Left ventricle myocardium superior (tissue), 1 donor: Measurements from ENCODE around the gene MRPS18B. TPM values are rescaled to one million over a fixed set of nuclear protein-coding genes. Genes with fewer than 3 reads are reported as not detected.
"Not testable (repeated sequence)": the region's sequence is repeated elsewhere in the genome, so short reads cannot be mapped to it uniquely, and the experiment has no call there.

ENCODE experiments used
- ATAC-seq: fragments of 200-7000 bp; cut with Tn5 transposase; one replicate; pipeline ENCODE4 v1.9.1; 2020; ENCODE audit warnings: mild to moderate bottlenecking, moderate library complexity
- DNase-seq: peaks from one replicate; pipeline ENCODE4 v3.0.0-alpha.2; 2020
- intact Hi-C: fragments of 100-400 bp; cut with micrococcal nuclease; formaldehyde crosslinking; loops from one replicate; pipeline ENCODE4 v1.11.0; 2022
- total RNA-seq: library from RNA; stranded (reverse); fragmentation: NEBNext Ultra II Directional; extraction: Animal tissue kit (Norgen Biotek cat#: 25700); gene quantifications from one replicate; pipeline ENCODE4 v1.2.1, GENCODE V29; 2021
- donor health status: DM: no; HTN: yes; CAD: no; lungs with severe emphysema.

Gene MRPS18B
- total RNA-seq, 1 donor from 2014 or later = 129 TPM

DNA sequence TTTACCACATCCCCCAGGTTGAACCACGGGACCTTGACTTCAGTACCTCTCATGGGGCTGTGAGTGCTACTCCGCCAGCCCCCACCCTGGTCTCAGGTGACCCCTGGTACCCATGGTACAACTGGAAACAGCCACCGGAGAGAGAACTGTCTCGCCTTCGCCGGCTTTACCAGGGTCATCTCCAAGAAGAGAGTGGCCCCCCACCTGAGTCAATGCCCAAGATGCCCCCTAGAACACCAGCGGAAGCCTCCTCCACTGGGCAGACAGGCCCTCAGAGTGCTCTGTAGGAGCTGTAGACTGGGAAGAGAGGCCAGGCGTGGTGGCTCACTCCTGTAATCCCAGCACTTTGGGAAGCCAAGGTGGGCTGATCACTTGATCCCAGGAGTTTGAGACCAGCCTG is 7.9 kb downstream of the MRPS18B start:
- no peak for DNase-seq
- intact Hi-C loops = no loop called here
- no peak for ATAC-seq

DNA sequence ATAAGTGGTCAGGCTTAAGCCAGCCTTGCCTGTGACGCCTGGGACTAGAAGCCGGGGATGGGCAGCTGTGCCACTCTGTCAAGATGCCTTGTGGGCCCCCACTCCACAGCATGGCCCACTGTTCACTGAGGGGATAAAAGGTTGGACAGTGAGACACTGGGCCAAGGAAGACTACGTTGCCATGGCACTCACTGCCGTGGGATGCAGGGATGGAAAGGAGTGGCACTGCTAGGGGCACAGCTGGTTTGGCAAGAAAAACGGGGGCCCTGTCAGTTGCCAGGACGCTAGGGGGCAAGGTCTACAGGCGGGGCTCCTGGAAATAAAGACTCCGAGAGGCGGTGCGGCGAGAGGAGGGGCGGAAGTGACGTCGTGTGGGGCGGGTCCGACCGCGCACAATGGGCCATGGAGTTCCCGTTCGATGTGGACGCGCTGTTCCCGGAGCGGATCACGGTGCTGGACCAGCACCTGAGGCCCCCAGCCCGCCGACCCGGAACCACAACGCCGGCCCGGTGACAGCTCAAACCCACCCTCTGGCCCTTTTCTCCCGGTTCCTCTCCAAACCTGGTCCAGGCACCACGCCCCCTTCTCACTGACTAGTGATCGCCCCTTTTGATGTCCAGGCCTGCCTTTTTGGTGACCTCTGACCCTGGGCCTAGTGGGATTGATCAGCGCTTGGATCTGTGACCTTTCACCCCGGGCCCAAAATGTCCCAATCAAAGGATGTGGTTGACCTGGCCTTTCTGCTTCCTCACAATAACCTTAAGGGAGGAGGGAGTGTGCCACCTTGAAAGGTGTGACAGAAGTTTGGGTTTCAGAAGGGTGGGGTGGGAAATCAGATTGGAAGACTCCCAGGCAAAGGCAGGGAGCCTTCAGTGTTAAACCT is 9.1 kb downstream of the MRPS18B start, which contains the start of gene ATAT1:
Gene ATAT1 (plus strand): TSS at position 391 of the 883 bp plus-strand sequence.
- ATAC-seq = peak; percentile 96
- DNase-seq = peak; percentile 93
- intact Hi-C loops = no loop called here

DNA sequence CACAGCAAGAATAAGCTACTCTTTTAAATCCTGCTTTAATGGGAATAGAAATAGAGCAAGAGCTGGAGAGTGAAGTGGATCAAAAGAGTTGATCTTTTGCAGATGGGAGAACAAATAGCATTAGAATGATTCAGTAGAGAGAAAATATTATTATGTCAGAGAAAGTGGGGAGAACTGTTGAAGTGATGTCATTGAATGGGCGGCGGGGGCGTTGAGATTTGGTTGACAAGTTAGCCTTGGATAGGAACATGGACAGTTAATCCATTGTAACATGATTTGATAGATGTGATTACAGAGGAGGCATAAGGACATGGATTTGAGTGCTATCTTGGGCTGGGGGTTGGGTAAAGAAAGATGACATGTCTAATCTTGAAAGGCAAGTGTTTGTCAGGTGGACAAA is 18.2 kb downstream of the MRPS18B start:
- intact Hi-C loops = no loop called here
- ATAC-seq (no peak), DNase-seq (no peak)

DNA sequence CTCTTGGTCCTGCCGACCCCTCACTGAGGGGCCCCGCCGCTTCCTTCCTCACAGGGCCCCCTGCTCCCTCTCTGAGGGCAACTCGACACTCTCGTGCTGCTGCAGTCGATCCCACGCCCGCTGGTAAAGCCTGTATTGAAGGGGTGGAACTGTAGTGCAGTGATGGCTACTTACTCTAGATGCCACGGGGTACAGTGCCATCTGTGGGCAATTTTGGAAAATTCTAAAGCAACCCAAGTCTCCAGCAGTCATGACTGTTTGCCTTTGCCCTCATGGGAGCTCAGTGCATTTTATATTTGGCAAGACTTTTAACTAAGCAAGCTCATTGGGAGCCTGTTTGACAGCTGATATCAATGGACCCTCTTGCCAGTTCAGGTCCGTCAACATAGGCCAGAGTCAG is 22.8 kb downstream of the MRPS18B start:
- no peak for DNase-seq
- no peak for ATAC-seq
- intact Hi-C loops = no loop called here

DNA sequence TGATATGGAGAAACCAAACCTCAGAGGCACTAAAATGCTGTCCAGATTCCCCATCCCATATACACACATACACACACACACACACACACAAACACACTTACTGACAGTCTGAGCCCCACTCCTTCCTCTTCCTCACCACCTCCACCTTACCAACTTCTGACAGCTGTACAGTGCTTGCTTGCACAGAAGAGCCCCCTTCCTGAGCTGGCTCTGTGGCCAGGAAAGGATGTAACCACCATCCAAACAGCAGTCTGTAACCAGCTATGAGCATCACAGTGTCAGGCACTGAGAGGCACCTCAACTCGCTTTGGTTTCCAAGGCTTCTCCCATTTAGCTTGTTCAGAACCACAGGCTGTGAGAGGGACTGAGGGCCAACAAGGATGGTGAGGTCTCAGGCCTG is 23.4 kb downstream of the MRPS18B start:
- ATAC-seq = no peak
- intact Hi-C loops = no loop called here

DNA sequence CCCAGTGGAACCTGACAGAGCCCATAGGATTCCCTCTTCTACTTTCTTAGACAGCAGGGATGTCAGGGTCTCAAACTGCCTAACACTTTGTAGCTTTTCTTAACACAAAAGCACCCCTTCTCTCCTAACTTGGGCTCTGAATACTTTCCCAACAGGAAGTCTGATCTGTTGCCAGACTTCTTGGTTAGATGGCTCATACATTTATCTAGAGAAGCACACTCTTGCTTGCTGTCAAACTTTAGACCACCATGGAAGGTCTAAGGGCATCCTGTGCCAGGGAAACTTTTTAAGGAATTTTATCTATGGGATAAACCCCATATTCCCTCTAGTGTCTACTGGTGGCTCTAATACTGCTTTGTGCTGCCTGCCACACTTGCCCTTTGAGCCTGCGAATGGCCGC is 26.0 kb downstream of the MRPS18B start:
- intact Hi-C loops = no loop called here
- ATAC-seq (no peak), DNase-seq (no peak)

More for the DNA sequence above, 23.4 kb downstream of the MRPS18B start:
- no peak for DNase-seq

DNA sequence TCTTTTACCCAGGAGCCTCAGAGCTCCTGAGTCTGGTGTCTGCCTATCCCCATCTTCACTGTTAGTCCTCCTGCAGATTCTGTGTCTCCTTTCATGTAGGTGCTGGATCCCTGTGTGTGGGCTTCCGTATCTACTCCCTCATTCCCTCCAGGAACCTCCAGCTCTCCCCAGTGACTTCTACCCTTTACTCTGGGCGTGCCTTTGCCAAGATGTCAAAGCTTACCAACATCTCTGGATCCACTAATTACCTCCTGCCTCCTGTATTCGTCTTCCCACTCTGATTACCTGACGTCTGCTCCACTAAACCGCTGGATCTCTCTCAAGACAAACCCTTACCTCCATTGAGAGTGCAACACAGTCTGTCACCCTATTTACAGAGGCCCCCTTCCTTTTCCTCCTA is 27.1 kb downstream of the MRPS18B start:
- no peak for ATAC-seq
- intact Hi-C loops = no loop called here
- DNase-seq = no peak

DNA sequence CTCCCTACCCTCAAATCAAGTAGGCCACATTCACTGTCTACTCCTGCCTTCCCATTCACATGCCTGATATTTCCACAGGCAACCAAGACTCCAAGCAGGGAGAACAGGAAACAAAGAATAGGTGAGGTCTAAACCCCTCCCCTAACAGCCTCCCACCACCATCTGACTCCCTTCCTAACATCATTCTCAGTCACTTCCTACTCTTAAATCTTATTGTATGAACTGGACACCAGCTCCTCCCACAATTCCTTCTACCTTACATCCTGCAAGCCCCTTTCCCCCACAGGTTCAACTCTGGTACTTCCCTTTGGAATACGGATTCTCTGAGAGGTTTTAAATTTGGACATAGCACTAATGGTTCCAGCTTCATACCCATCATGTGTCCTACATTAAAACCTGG is 28.3 kb downstream of the MRPS18B start:
- no peak for ATAC-seq
- no peak for DNase-seq
- intact Hi-C loops = no loop called here

DNA sequence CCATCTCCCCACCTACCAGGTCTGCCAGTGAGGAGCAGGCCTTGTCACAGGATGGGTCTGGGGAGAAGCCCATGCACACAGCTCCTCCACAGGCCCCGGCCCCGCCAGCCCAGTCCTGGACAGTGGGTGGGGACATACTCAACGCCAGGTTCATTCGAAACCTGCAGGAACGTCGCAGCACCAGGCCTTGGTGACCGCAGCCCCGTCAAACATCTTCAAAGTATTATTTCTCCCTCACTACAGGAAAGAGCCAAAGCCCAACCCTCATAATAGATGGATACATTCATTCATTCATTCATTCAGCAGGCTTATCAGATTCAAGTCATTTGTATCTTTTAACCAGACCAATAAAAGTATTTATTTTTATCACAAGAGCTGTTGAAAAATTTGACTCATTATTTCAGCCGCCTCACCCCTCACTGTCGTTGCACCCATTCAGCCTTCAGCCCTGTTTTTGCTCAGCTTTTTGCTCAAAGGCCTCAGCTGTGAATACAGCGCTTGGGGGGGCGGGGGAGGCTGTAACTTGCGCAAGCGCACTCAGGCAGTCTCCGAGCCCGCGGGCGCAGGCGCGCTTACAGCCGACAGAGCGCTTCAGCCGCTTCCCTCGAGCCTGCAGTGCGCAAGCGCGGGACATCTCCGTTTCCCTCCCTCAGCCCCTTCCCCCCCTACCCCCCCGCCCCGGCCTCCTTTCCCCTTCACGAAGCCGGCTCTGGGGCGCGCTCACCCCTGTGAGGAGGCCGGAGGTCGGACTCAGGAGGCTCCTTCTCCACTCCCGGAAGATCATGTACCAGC is 29.0 kb downstream of the MRPS18B start, which contains the start of gene C6orf136:
Gene C6orf136 (plus strand): TSS at position 684 of the 792 bp plus-strand sequence. CDS start 99 bp downstream, at position 783.
- intact Hi-C loops = no loop called here
- DNase-seq (peak; percentile 97), ATAC-seq (peak; percentile 92)

DNA sequence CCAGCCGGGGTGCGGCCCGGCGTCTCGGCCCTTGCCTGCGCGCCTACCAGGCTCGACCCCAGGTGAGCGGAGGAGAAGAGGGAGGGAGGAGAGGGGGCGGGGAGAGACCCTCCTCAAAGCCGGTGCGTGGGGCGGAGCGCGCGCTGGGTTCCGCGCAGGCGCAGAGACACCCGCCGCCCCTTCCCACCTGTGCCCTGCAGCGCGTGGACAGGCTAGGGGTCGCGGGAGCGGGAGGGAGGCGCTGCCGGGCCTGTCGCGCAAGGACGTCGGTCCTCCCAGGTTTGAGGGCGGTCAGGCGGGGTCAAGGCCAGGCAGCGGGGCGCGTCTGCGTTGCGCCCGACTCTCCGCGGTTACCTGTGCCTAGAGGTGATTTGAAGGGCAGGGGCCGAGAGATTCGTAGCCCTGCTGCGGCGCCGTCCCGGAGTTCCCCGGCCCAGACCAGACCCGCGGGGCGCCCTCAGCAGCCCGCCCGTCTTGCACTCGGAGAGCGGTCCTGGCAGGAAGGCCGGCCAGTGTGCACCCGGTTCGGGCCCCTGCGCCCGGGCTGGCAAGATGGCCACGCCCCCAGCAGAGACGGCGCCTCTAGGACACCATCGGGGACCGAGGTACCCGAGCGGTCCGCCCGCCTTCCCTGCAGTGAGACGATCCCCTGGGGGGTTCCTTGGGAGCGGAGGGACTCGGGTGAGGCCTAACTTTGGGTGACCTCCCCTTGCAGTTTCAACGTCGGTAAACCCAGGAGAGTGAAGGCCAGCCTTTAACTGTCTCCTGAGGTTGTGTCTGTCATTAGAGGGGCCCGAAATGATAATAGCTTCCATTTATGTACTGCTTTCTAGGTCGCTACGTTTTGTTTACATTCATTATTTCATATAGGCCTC is 29.8 kb downstream of the MRPS18B start:
- DNase-seq (peak; percentile 85), ATAC-seq (peak; percentile 88)
- intact Hi-C loops = no loop called here

DNA sequence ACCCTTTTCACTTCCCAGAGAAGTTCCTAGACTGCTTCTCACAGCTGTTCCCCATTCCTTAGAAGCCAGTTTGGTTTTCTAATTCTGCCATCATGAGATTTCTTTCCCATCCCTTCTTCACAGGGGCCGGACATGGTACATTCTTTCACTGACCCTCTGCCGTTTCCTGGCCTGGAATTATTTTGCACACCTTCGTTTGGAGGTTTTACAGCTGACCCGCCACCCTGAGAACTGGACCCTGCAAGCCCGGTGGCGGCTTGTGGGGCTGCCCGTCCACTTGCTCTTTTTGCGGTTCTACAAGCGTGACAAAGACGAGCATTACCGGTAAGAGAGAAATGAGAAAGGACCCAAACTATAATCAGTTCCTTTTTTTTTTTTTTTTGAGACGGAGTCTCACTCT is 33.5 kb downstream of the MRPS18B start:
- ATAC-seq (no peak), DNase-seq (no peak)
- intact Hi-C loops = no loop called here

DNA sequence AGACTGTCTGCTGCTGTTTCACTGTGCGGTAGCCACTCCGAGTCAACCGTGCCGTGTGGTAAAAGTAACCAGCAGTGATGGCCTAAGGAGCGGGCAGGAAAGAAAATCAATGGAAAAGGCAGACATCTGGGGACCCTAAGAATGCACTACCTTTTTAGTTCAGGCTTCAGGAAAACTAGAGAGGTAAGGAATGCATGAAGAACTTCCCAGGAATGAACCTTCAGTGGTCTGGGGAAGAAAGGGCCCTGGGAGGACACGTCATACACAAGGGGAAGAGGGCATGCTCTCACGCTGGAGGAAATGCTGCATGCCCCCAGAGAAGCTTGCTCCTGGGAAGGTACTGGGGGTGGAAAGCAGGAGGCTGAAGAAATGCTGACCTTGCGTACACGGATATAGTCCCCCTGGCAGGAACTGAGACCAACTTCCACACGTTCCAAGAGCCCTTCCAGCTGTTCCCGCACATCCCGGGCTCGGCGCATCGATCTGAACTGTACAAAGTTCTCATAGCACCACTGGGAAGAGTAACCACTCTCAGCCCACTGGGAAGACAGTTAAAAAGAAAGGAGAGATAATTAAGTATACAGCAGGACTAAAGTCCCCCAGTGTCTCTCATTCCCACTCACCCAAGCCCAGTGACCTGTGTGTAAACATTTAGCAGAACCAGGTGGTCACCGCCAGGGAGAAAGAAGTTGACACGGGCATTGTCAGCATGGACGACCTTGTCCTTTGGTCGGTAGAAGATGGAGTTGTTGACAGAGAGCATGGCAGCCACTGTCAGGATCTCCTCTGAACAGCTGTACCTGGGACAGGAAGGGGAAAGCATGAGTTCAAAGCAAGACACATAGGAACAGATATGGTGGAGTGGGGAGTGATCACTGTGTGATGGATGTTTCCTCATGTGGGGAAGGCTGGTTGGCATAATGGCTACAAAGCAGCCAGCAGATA is 37.4 kb downstream of the MRPS18B start:
- DNase-seq (no peak), ATAC-seq (no peak)
- intact Hi-C loops = no loop called here

DNA sequence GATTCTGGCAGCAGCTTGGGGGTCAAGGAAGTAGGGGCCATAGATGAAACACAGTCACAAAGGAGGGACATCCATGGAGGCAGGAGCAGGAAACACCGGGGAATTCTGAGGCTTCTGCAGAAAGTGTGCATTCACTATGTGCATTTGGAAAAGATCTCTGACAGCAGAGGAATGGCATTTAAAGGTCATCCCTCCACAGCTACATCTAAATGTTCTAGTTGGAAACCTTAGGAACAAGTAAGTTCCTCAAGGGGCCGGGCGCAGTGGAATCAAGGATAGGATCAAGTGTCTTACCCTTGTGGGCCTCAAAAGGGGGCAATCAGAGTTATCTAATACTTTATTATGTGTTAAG is 38.1 kb downstream of the MRPS18B start:
- intact Hi-C loops = no loop called here
- no peak for ATAC-seq
- no peak for DNase-seq

DNA sequence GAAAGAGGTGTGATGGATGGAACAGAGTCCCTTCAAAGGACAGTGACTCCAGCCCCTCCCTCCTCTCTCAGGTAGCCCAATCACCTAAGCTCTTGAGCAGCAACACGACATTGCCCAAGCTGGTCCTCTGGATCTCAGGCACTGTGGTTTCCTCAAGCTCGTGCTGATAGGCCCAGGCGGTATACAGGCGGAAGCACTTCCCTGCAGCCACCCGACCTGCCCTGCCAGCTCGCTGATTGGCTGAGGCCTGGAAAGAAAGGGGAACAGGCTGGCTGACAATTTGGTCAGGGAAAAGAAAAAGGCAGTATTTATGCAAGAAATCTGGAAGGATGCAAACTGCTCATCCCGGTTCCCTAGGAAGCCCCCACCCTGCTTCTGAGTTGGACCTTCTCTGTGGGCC is 38.9 kb downstream of the MRPS18B start:
- intact Hi-C loops = no loop called here
- ATAC-seq = peak; percentile 19
- no peak for DNase-seq

DNA sequence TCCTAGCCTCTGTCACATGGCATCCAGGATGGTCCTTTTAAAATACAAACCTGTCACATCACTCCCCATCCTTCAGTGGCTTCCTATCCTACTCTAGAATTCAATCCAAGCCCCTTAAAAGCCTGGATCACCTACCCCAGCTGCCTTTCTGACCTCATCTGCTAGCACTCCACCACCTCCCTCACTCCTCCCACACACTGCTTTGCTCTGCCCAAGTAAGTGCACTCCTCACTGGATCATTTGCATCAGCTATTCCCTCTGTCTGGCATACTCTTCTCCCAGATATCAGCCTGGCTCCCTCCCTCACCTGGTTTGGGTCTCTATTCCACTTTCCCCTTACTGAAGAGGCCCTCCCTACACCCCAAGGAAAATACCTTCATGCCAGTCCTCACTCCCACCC is 39.8 kb downstream of the MRPS18B start:
- DNase-seq = no peak
- intact Hi-C loops = no loop called here
- no peak for ATAC-seq

DNA sequence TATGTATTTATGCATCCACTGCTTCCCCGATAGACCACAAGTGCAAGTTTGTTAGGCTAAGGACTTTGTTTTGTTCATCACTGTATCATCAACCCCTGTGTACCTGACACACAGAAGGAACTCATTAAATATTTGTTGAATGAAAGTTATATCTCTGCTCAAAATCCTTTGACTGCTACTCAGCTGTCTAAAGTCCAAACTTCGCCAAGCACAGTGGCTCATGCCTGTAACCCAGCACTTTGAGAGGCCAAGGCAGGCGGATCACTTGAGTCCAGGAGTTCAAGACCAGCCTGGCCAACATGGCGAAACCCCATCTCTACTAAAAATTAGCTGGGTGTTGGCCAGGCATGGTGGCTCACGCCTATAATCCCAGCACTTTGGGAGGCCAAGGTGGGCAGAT is 40.3 kb downstream of the MRPS18B start:
- ATAC-seq, DNase-seq: not testable (repeated sequence)

DNA sequence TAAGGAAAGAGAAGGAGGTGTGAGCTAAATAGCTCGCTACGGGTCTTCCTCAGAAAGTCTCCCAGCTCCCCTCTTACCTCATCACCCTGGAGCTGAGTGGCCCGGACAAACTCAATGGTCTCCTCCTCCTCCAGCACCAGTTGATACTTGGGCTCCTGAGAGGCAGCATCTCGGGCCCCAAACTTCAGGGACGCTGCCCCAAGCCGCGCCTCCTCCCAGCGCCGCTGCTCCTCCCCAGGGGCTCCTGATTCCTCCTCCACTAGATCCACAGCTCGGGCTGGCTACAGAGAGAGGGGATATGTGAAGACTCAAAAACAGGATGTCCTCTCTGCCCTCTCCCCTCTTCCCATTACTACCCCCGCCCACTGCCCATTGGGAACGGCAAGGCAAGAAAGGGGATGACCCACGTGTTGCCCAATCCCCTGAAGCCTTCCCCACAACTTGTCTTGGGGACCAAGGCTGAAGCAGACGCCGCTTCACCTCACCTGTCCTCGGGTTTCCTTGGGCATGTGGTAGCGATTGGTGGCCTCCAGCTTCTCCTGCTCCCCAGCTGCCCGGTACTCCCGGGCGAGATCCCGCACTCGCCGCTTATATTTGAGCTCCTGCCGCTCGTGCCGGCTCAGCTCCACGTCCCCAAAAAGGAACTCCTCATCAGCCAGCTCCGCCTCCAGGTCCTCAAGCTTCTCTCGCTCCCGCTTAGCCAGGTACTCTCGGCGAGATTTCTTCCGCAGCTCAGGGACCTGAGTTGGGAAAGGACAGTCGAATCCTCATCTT is 47.5 kb downstream of the MRPS18B start:
- ATAC-seq (no peak), DNase-seq (no peak)
- intact Hi-C loops = no loop called here

More for the DNA sequence above, 40.3 kb downstream of the MRPS18B start:
- intact Hi-C loops = not testable (repeated sequence)
